Colonic mucosa (tissue), 4 donors: ENCODE results near the gene BBOF1. TPM values are rescaled to one million over a fixed set of nuclear protein-coding genes. Genes with fewer than 3 reads are reported as not detected.
A peak's percentile ranks its signal among the peaks of the same experiment; 100 is the strongest.

Experiments used
- DNase-seq: peaks from one replicate; pipeline ENCODE4 v3.0.0-alpha.2; 2020
- H3K27ac ChIP-seq: fragments of 200-600 bp; one replicate; pipeline ENCODE4 v1.8.0; 2021
- H3K27me3 ChIP-seq: fragments of 200-600 bp; one replicate; pipeline ENCODE4 v1.8.0; 2021
- H3K36me3 ChIP-seq: fragments of 200-600 bp; one replicate; pipeline ENCODE4 v1.8.0; 2021
- H3K4me1 ChIP-seq: fragments of 200-600 bp; one replicate; pipeline ENCODE4 v1.8.0; 2021; ENCODE audit warnings: mild to moderate bottlenecking
- H3K4me3 ChIP-seq: fragments of 200-600 bp; one replicate; pipeline ENCODE4 v1.8.0; 2021
- H3K9ac ChIP-seq, 2 donors: one replicate each; pipeline ENCODE4 v1.7.0; 2013; ENCODE audit warnings: control low read depth in 2 of 2, low read depth in 2 of 2, low read length in 2 of 2
- H3K9me3 ChIP-seq: fragments of 200-600 bp; one replicate; pipeline ENCODE4 v1.8.0; 2021
- intact Hi-C: fragments of 100-400 bp; cut with DNase I; formaldehyde crosslinking; loops from one replicate; pipeline ENCODE4 v1.14.1; 2022
- total RNA-seq, 2 donors: library from RNA; stranded (reverse); fragmentation: NEBNext Ultra II Directional in 1 of 2; extraction: Animal tissue kit (Norgen Biotek cat#: 25700) in 1 of 2; gene quantifications; one replicate each; pipeline ENCODE4 v1.2.1, GENCODE V29; 2021
- TF ChIP-seq, protein P1 (sequence below): fragments of 200-600 bp; IDR thresholded peaks from one replicate; pipeline ENCODE4 v1.8.0; 2022; ENCODE audit warnings: antibody characterized with exemption, mild to moderate bottlenecking
- donor health status: healthy.
- donor health status: DM: no; HTN: no; CAD: no.
- donor health status: DM: no; HTN: no; CAD: no.

BBOF1 gene
- total RNA-seq, 2 donors from 2014 or later = 1.4 to 2.8 TPM

DNA sequence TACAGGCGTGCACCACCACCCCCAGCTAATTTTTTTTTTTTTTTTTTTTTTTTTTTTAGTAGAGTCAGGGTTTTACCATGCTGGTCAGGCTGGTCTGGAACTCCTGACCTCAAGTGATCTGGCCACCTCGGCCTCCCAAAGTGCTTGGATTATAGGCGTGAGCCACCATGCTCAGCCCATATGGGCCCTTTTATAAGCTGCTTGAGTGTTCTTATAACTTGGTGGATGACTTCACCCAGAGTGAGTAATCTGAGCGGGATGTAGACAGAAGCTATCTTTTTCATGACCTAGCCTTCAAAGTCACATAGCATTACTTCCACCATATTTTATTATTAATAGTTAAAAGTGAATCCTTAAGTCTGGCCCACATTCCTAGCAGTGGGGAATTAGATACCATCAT is 16.4 kb downstream of the BBOF1 start:
- H3K4me3 ChIP-seq = no peak overlapping the region
- H3K27ac ChIP-seq = no peak overlapping the region
- DNase-seq = no peak
- no peaks in the 10 kb centered on the region for H3K9me3 ChIP-seq
- H3K27me3 ChIP-seq = no peaks in the 10 kb centered on the region
- H3K4me1 ChIP-seq = no peaks in the 10 kb centered on the region
- H3K36me3 ChIP-seq = no peaks in the 10 kb centered on the region
- intact Hi-C loops = no loop called here
- no peak overlapping the region for H3K9ac ChIP-seq
- TF ChIP-seq, protein P1, sequence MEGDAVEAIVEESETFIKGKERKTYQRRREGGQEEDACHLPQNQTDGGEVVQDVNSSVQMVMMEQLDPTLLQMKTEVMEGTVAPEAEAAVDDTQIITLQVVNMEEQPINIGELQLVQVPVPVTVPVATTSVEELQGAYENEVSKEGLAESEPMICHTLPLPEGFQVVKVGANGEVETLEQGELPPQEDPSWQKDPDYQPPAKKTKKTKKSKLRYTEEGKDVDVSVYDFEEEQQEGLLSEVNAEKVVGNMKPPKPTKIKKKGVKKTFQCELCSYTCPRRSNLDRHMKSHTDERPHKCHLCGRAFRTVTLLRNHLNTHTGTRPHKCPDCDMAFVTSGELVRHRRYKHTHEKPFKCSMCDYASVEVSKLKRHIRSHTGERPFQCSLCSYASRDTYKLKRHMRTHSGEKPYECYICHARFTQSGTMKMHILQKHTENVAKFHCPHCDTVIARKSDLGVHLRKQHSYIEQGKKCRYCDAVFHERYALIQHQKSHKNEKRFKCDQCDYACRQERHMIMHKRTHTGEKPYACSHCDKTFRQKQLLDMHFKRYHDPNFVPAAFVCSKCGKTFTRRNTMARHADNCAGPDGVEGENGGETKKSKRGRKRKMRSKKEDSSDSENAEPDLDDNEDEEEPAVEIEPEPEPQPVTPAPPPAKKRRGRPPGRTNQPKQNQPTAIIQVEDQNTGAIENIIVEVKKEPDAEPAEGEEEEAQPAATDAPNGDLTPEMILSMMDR = no peak

DNA sequence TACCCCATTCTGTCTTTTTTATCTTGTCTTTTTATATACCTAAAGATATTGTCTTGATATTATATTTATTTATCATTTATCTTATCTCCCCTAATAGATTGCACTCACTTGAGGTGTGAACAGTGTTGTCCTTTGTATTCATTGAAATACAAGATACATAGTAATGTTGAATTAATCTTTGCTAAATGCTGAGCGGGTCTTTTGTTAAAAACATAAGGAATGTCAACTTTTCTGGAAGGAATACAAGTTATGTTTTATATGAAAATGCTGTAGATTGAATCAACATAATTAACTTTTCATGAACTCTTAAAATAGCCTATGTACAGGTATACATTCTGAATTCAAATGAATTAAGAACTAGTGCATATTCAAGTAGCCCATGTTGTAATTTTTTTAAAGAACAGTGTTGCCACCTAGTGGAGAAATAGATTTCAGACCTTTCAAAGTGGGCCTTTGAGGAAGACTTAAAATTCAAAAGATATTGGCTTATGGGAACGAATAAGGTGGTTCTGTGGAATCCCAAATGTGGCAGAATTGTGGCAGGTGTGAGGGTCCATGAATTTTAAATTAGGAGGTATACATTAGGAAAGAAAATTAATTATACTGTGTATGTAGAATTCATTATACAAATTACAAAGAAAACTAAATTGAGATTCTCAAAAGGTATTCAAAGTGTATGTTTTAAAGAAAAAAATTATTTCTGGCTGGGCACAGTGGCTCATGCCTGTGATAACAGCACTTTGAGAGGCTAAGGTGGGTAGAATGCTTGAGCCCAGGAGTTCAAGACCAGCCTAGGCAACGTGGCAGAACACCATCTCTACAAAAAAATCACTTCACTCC is 19.1 kb downstream of the BBOF1 start:
- intact Hi-C loops = no loop called here
- no peak overlapping the region for H3K9ac ChIP-seq
- H3K36me3 ChIP-seq = no peaks in the 10 kb centered on the region
- no peaks in the 10 kb centered on the region for H3K27me3 ChIP-seq
- no peak overlapping the region for H3K27ac ChIP-seq
- no peaks in the 10 kb centered on the region for H3K9me3 ChIP-seq
- DNase-seq = no peak
- TF ChIP-seq, protein P1 = peak; percentile 59
- no peaks in the 10 kb centered on the region for H3K4me1 ChIP-seq
- no peak overlapping the region for H3K4me3 ChIP-seq

DNA sequence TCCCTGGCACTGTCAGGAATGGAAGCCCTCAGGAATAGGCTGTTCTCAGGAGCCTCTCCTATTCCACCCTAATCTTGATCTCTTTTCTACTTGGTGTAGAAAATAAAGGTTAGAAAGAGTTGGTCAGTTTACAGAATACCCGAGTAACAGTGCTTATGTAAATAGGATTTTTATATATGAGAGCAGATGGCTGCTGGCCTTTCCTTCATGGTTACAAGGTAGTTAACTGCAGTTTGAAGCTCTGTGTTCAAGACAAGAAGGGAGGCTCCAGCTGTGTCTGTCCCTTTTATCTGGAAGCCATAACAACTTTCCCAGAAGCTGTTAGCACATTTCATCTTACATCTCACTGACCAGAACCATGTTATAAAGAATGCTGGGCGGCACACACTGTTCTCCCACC is 23.1 kb downstream of the BBOF1 start:
- no peaks in the 10 kb centered on the region for H3K36me3 ChIP-seq
- intact Hi-C loops = no loop called here
- no peak for DNase-seq

DNA sequence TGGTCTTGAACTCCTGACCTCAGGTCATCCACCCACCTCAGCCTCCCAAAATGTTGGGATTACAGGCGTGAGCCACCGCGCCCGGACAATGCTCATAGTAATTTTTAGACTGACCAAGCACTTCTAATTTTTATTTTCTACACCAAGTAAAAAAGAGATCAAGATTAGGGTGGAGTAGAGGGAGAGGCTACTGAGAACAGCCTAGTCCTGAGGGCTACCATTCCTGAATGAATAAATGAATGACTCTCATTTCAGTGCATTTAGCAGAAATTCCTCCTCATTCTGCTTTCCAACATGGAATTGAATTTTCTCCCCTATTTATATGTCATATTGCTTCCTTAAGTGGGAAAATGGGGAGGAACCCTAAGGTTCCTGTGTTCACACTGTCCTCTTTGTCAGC is 26.4 kb downstream of the BBOF1 start:
- Histone ChIP-seq H3K36me3 (no peaks in the 10 kb centered on the region), H3K4me1 (no peaks in the 10 kb centered on the region)
- intact Hi-C loops = no loop called here

More for the DNA sequence above, 23.1 kb downstream of the BBOF1 start:
- Histone ChIP-seq H3K4me3 (no peak overlapping the region), H3K9me3 (no peaks in the 10 kb centered on the region), H3K27me3 (no peaks in the 10 kb centered on the region), H3K4me1 (no peaks in the 10 kb centered on the region), H3K27ac (no peak overlapping the region), H3K9ac (no peak overlapping the region)
- TF ChIP-seq, protein P1 = no peak

DNA sequence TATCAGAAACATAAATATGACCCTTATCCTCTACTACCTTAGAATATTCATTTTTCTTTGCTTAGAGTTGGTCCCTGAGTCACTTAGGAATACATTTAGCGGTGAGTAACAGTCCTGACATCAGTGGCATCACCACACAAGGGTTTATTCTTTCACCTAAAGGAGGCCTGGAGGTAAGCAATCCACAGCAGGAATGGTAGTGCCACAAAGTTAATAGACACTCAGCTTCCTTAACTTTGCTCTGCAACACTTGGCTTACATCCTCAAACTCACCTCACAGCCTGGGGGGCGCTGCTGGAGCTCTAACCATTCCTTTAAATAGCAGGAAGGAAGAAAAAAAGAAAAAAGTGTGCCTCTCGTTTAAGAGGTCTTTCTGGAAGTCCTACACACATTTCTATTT is 29.1 kb downstream of the BBOF1 start:
- Histone ChIP-seq H3K9me3 (no peaks in the 10 kb centered on the region), H3K9ac (no peak overlapping the region), H3K27me3 (no peaks in the 10 kb centered on the region), H3K36me3 (no peaks in the 10 kb centered on the region), H3K4me3 (no peak overlapping the region), H3K27ac (no peak overlapping the region), H3K4me1 (no peaks in the 10 kb centered on the region)
- TF ChIP-seq, protein P1 = no peak
- no peak for DNase-seq
- intact Hi-C loops = no loop called here

More for the DNA sequence above, 26.4 kb downstream of the BBOF1 start:
- Histone ChIP-seq H3K27me3 (no peaks in the 10 kb centered on the region), H3K9me3 (no peaks in the 10 kb centered on the region), H3K9ac (no peak overlapping the region), H3K4me3 (no peak overlapping the region), H3K27ac (no peak overlapping the region)
- no peak for DNase-seq
- TF ChIP-seq, protein P1 = no peak
